Lower leg skin (tissue), 3 donors: ENCODE results near the gene NUAK2.

Source experiments
- CTCF ChIP-seq, 3 donors: fragments of 450-650 bp; IDR thresholded peaks; one replicate each; pipeline ENCODE4 v1.5.1; 2016; ENCODE audit warnings: antibody characterized with exemption in 3 of 3, mild to moderate bottlenecking in 3 of 3, moderate library complexity in 2 of 3
- POLR2A ChIP-seq, 2 donors: fragments of 450-650 bp; IDR thresholded peaks; one replicate each; pipeline ENCODE4 v1.6.1; 2016 to 2017; ENCODE audit warnings: antibody characterized with exemption in 2 of 2, mild to moderate bottlenecking in 1 of 2, moderate library complexity in 1 of 2

GRCh38 chr1:205337481-205337880, 15.9 kb upstream of the NUAK2 start:
- TF ChIP-seq CTCF (IDR thresholded peaks at IDR 0.05), result no peak
- no peak for TF ChIP-seq POLR2A (IDR thresholded peaks at IDR 0.05)
